A673 (cell line): Measurements from ENCODE around the gene STOML3. TPM values are rescaled to one million over a fixed set of nuclear protein-coding genes. Genes with fewer than 3 reads are reported as not detected.

Source experiments
- BruUV-seq: library from RNA; stranded (reverse); fragments of 400-500 nt; replicated peaks from 2 replicates; lab custom pipeline; 2021; lab: Mats Ljungman, UMichigan
- CTCF ChIA-PET: fragments of 300-600 bp; sonication (Branson Sonifier 250); formaldehyde crosslinking; loops from one replicate; lab custom pipeline; 2022; ENCODE audit warnings: antibody characterized with exemption; lab: Charles Lee
- POLR2A ChIA-PET: fragments of 300-600 bp; sonication (Branson Sonifier 250); formaldehyde crosslinking; loops from one replicate; lab custom pipeline; 2022; ENCODE audit warnings: antibody characterized with exemption; ENCODE audit not compliant: low non-redundant PET; lab: Charles Lee
- DNase-seq: peaks from one replicate; pipeline ENCODE4 v3.0.0-alpha.2; 2015; ENCODE audit warnings: low spot score
- H3K27ac ChIP-seq: fragments of 200-600 bp; sonication (generic); 2 replicates; pipeline ENCODE4 v1.5.1; 2016; ENCODE audit warnings: mixed run types, low read depth, mild to moderate bottlenecking, mixed read lengths, antibody characterized with exemption, low read length; ENCODE audit not compliant: poor library complexity, severe bottlenecking
- H3K27me3 ChIP-seq: fragments of 200-600 bp; sonication (generic); replicated peaks from 2 replicates; pipeline ENCODE4 v1.6.1; 2017; ENCODE audit warnings: mixed run types, low read depth, mild to moderate bottlenecking, mixed read lengths, antibody characterized with exemption, low read length; ENCODE audit not compliant: insufficient read depth, poor library complexity
- H3K36me3 ChIP-seq: fragments of 200-600 bp; sonication (generic); 2 replicates; pipeline ENCODE4 v1.6.1; 2016; ENCODE audit warnings: mixed run types, mild to moderate bottlenecking, mixed read lengths, antibody characterized with exemption, low read length; ENCODE audit not compliant: insufficient read depth, poor library complexity, severe bottlenecking
- H3K4me1 ChIP-seq: fragments of 200-600 bp; sonication (generic); 2 replicates; pipeline ENCODE4 v1.6.1; 2017; ENCODE audit warnings: mixed run types, mild to moderate bottlenecking, mixed read lengths, antibody characterized with exemption, low read length; ENCODE audit not compliant: insufficient read depth, poor library complexity, severe bottlenecking
- H3K4me3 ChIP-seq: fragments of 200-600 bp; sonication (generic); 2 replicates; pipeline ENCODE4 v1.5.1; 2016; ENCODE audit warnings: low read depth, mixed run types, mild to moderate bottlenecking, mixed read lengths, low read length; ENCODE audit not compliant: poor library complexity, severe bottlenecking
- H3K9me3 ChIP-seq: fragments of 200-600 bp; sonication (generic); 2 replicates; pipeline ENCODE4 v1.6.1; 2016; ENCODE audit warnings: mixed run types, low read depth, mild to moderate bottlenecking, mixed read lengths, antibody characterized with exemption, low read length; ENCODE audit not compliant: poor library complexity, severe bottlenecking
- EZH2 ChIP-seq: fragments of 200-600 bp; sonication (generic); IDR thresholded peaks from 2 replicates; pipeline ENCODE4 v1.6.1; 2017; ENCODE audit warnings: borderline replicate concordance, low read depth, mild to moderate bottlenecking, mixed read lengths, antibody characterized with exemption, low read length; ENCODE audit not compliant: poor library complexity, severe bottlenecking
- intact Hi-C: fragments of 100-400 bp; cut with micrococcal nuclease; formaldehyde crosslinking; loops from one replicate; pipeline ENCODE4 v1.10.0; 2022; ENCODE audit not compliant: unreplicated experiment
- total RNA-seq: library from RNA; stranded (reverse); gene quantifications from 2 replicates; pipeline ENCODE4 v1.2.3, GENCODE V29; 2021
- TF ChIP-seq, protein P1 (sequence below): fragments of 300-800, 200-600 bp; sonication (generic); conservative IDR thresholded peaks from 2 replicates; pipeline ENCODE4 v1.5.1; 2017; ENCODE audit warnings: low read depth, mild to moderate bottlenecking, antibody characterized with exemption, low read length, moderate library complexity, mixed read lengths

The STOML3 gene
- total RNA-seq, 1 experiment from 2014 or later, result not detected

DNA sequence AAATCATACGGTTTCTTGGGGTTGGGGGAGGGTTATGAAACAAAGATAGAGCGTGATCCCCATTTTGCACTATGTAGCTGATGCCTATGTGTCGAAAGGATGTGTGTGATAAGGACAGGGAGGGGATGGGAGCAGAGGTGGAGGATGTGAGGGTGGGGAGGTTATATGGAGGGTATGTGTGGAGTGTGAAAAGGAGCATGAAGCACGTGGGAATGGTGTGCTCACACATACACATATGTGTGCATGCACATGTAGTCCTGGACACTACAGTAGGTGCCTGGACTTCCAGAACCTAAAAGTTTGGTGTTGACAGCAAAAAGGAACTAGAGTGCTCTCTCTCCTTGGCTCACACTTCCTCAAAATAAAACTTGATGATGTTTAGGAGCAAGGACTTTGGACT is 25.4 kb downstream of the STOML3 start:
- no peak for TF ChIP-seq EZH2
- TF ChIP-seq, protein P1, sequence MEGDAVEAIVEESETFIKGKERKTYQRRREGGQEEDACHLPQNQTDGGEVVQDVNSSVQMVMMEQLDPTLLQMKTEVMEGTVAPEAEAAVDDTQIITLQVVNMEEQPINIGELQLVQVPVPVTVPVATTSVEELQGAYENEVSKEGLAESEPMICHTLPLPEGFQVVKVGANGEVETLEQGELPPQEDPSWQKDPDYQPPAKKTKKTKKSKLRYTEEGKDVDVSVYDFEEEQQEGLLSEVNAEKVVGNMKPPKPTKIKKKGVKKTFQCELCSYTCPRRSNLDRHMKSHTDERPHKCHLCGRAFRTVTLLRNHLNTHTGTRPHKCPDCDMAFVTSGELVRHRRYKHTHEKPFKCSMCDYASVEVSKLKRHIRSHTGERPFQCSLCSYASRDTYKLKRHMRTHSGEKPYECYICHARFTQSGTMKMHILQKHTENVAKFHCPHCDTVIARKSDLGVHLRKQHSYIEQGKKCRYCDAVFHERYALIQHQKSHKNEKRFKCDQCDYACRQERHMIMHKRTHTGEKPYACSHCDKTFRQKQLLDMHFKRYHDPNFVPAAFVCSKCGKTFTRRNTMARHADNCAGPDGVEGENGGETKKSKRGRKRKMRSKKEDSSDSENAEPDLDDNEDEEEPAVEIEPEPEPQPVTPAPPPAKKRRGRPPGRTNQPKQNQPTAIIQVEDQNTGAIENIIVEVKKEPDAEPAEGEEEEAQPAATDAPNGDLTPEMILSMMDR, result no peak
- no peaks in the 10 kb centered on the region for H3K9me3 ChIP-seq
- H3K4me3 ChIP-seq, result no peak overlapping the region
- intact Hi-C loops, result no loop called here
- CTCF ChIA-PET, result no interaction called here
- POLR2A ChIA-PET, result no interaction called here
- H3K4me1 ChIP-seq, result no peaks in the 10 kb centered on the region
- BruUV-seq, result no TSS peak
- H3K27me3 ChIP-seq, result no peaks in the 10 kb centered on the region
- DNase-seq, result no peak
- no peak overlapping the region for H3K27ac ChIP-seq
- no peaks in the 10 kb centered on the region for H3K36me3 ChIP-seq

DNA sequence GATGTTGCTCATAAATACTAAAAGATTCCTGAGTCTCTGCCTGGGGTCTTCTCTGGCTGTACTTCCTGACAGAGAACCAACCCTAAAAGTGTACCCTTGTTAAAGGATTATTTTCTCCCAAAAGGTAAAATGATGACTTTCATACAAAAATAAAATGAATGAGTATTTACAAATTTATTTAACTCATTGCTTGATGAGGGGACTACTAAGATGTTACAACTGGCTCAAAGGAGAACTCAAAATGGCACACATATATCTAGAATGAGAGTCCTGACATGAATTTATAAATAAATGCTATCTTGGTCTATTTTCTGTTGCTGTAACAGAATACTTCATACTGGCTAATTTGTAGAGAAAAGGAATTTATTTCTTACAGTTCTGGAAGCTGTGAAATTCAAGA is 30.5 kb downstream of the STOML3 start:
- Histone ChIP-seq H3K4me3 (no peak overlapping the region), H3K27me3 (no peaks in the 10 kb centered on the region), H3K4me1 (no peaks in the 10 kb centered on the region), H3K27ac (no peak overlapping the region), H3K36me3 (no peaks in the 10 kb centered on the region), H3K9me3 (no peaks in the 10 kb centered on the region)
- ChIA-PET CTCF (no interaction called here), POLR2A (no interaction called here)
- no TSS peak for BruUV-seq
- intact Hi-C loops, result no loop called here
- TF ChIP-seq, protein P1, result no peak
- no peak for TF ChIP-seq EZH2
- no peak for DNase-seq

DNA sequence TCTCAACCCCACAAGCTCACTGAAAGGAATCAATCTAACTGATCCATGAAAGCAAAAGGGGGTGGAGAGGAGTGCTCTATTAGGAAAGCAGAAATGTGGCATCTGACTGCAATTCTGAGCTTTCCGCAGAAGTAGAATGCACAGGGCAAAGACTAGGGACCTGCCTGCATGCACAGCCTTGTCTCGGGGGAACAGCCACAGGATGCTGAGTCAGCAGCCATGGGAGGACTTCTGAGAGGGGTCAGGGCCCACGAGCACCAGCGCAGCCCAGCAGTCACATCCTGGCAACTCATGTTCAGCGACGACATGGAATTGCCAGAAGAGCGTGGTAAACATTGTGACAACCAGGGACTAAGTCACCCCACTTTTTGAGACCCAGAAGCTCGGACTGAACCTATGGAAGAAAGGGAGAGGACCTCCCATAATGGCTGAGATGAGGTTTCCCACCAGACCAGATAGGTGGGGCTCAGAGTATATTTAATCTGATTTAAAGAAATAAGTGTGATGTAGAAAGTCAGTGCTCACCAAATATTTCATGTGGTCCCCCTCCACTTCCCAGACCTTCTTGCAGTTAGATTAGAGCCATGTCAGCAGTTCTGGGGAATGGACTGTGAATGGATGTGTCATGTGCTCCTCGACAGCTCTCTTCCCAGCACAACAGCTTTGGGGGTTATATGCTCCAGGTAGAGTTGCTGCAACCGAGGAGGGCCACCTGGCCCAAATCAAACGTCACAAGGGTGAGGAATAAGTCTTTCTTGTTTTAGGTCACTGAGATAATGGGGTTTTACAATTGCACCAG is 32.6 kb downstream of the STOML3 start:
- intact Hi-C loops, result no loop called here
- POLR2A ChIA-PET, result interaction anchor here (0.5 kb wide), 1 partner anchor 645 kb away, joined by 4 read pairs; no protein-coding TSS in a partner anchor

More for the DNA sequence above, 32.6 kb downstream of the STOML3 start:
- no peak for DNase-seq
- no peak overlapping the region for H3K4me3 ChIP-seq
- no peaks in the 10 kb centered on the region for H3K36me3 ChIP-seq
- H3K27me3 ChIP-seq, result no peaks in the 10 kb centered on the region
- H3K27ac ChIP-seq, result no peak overlapping the region
- no TSS peak for BruUV-seq
- CTCF ChIA-PET, result no interaction called here
- no peaks in the 10 kb centered on the region for H3K9me3 ChIP-seq
- no peaks in the 10 kb centered on the region for H3K4me1 ChIP-seq
- no peak for TF ChIP-seq EZH2
- TF ChIP-seq, protein P1, result no peak
